Measurements from ENCODE around the gene PLA2G4F.

PLA2G4F gene

GRCh38 chr15:42149493-42150218 lies 6.8 kb downstream of the PLA2G4F start:
- Histone ChIP-seq H3K27ac (no peak overlapping the region), H3K4me3 (no peak overlapping the region)
- peak; percentile 62 for DNase-seq (ENCODE audit: low spot score)
- no peak for TF ChIP-seq CTCF (IDR thresholded peaks at IDR 0.05)

GRCh38 chr15:42148808-42149492 lies 7.5 kb downstream of the PLA2G4F start:
- TF ChIP-seq CTCF (IDR thresholded peaks at IDR 0.05): no peak
- DNase-seq (ENCODE audit: low spot score): peak; percentile 53

GRCh38 chr15:42147431-42147735 lies 9.1 kb downstream of the PLA2G4F start:
- TF ChIP-seq CTCF (IDR thresholded peaks at IDR 0.05): no peak
- H3K4me3 ChIP-seq: no peak overlapping the region
- DNase-seq (ENCODE audit: low spot score): peak; percentile 49
- no peak overlapping the region for H3K27ac ChIP-seq

More at GRCh38 chr15:42148808-42149492, 7.5 kb downstream of the PLA2G4F start:
- Histone ChIP-seq H3K27ac (no peak overlapping the region), H3K4me3 (no peak overlapping the region)

- no peak for TF ChIP-seq CTCF (IDR thresholded peaks at IDR 0.05)
- H3K4me3 ChIP-seq: no peak overlapping the region
- peak; percentile 21 for DNase-seq (ENCODE audit: low spot score)
- no peak overlapping the region for H3K27ac ChIP-seq
These were observed 9.6 kb downstream of the PLA2G4F start for GRCh38 chr15:42146551-42147430.

- DNase-seq (ENCODE audit: low spot score): peak; percentile 52
- Histone ChIP-seq H3K27ac (no peak overlapping the region), H3K4me3 (no peak overlapping the region)
- no peak for TF ChIP-seq CTCF (IDR thresholded peaks at IDR 0.05)
These were observed 10.6 kb downstream of the PLA2G4F start for GRCh38 chr15:42145546-42146455.

- Histone ChIP-seq H3K4me3 (no peak overlapping the region), H3K27ac (no peak overlapping the region)
- TF ChIP-seq CTCF (IDR thresholded peaks at IDR 0.05): no peak
- DNase-seq (ENCODE audit: low spot score): peak; percentile 49
These were observed 11.5 kb downstream of the PLA2G4F start for GRCh38 chr15:42144841-42145375.
